ENCODE measurements around the gene CCDC33.

CCDC33 gene

DNA sequence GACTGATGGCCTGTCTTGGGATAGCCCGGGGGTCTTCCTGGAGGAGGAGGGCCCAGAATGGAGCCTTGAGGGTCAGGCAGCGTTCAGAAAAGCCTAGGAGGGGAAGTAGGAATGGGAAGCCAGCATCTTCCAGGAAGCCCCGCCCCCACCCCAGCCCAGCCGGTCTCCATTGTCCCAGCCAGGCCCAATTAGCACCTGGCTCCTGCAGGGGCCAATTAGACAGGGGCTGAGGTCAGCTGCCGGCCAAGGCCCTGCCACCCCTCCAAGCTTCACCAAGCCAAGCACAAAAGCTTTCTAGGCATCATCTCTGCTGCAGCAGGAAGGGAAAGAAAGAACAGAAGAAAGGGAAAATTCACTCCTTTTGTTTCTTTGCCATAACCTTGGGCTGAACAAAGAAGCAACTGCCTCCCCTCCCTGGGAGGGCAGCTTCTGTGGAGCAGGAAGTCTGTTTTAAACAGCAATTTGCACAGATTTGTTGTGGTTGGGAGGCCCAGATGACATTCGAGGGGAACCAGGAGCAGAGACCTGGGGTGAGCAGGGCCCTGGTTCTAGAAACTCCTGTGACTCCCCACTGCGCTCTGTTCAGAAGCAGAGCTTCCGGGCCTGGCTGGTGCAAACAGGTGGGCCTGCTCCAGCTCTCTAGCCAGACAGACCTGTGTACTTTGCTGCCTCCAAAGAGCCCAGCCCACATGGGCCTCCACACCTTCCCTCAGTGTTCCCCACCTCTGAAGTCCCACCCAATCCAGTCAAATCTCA is 83.6 kb downstream of the CCDC33 start:
- no peak for ATAC-seq
- TF ChIP-seq ZNF565 (CRISPR knock-in tag; conservative IDR thresholded peaks at IDR 0.05; ENCODE audit: low read depth) (no peak), ZNF70 (CRISPR knock-in tag; IDR thresholded peaks at IDR 0.05) (peak; percentile 55; the same call in 1 of the 2 replicates)

GRCh38 chr15:74320352-74321247 is 84.5 kb downstream of the CCDC33 start:
- peak; percentile 46 for ATAC-seq
- TF ChIP-seq ZNF70 (CRISPR knock-in tag; IDR thresholded peaks at IDR 0.05) = no peak
- no peak for TF ChIP-seq TOX (CRISPR knock-in tag; IDR thresholded peaks at IDR 0.05; ENCODE audit: borderline replicate concordance)
- TF ChIP-seq ZFP3 (CRISPR knock-in tag; IDR thresholded peaks at IDR 0.05) = no peak
- no peak for TF ChIP-seq CREB5 (CRISPR knock-in tag; IDR thresholded peaks at IDR 0.05; ENCODE audit: low read depth)
- TF ChIP-seq BACH2 (CRISPR knock-in tag; IDR thresholded peaks at IDR 0.05; ENCODE audit: borderline replicate concordance) = no peak
- TF ChIP-seq CSRNP3 (CRISPR knock-in tag; IDR thresholded peaks at IDR 0.05) = no peak
- no peak for TF ChIP-seq TCF4 (CRISPR knock-in tag; IDR thresholded peaks at IDR 0.05; ENCODE audit: borderline replicate concordance)
- TF ChIP-seq ESRRG (CRISPR knock-in tag; IDR thresholded peaks at IDR 0.05) = no peak
- no peak for TF ChIP-seq GLIS3 (CRISPR knock-in tag; IDR thresholded peaks at IDR 0.05)
- no peak for TF ChIP-seq SNAI2 (CRISPR knock-in tag; IDR thresholded peaks at IDR 0.05)
- TF ChIP-seq, protein P1, sequence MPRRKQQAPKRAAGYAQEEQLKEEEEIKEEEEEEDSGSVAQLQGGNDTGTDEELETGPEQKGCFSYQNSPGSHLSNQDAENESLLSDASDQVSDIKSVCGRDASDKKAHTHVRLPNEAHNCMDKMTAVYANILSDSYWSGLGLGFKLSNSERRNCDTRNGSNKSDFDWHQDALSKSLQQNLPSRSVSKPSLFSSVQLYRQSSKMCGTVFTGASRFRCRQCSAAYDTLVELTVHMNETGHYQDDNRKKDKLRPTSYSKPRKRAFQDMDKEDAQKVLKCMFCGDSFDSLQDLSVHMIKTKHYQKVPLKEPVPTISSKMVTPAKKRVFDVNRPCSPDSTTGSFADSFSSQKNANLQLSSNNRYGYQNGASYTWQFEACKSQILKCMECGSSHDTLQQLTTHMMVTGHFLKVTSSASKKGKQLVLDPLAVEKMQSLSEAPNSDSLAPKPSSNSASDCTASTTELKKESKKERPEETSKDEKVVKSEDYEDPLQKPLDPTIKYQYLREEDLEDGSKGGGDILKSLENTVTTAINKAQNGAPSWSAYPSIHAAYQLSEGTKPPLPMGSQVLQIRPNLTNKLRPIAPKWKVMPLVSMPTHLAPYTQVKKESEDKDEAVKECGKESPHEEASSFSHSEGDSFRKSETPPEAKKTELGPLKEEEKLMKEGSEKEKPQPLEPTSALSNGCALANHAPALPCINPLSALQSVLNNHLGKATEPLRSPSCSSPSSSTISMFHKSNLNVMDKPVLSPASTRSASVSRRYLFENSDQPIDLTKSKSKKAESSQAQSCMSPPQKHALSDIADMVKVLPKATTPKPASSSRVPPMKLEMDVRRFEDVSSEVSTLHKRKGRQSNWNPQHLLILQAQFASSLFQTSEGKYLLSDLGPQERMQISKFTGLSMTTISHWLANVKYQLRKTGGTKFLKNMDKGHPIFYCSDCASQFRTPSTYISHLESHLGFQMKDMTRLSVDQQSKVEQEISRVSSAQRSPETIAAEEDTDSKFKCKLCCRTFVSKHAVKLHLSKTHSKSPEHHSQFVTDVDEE (CRISPR knock-in tag; IDR thresholded peaks at IDR 0.05) = no peak

DNA sequence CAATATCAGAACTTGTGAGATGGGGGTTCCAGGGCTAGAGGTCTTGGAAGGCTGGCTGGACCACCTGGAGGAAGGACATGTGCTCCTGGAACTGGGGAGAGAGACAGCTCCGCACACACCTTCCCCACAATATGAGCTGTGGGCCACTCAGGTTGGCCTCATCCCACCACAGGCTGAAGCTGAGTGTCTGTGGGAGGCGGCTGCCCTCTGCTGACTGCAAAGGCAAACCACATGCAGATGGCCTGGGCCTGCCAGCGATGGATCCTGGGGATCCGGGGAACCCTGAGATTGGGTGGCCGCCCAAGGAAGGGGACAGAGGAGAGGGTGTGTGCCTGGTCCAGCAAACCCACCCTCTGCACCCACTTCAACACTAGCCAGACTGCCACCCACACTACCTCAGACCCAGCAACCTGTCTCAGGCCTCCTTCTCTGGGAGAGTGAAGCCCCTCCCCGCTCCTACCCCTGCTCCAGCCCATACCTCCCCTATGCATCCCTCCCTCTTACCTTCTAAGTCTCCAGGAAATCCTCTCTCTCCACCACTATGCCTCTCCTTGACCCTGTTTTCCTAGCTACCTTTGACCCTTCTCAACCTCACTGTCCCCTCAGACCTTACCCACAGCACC is 86.5 kb downstream of the CCDC33 start:
- ATAC-seq = peak; percentile 90
- no peak for TF ChIP-seq ZNF565 (CRISPR knock-in tag; conservative IDR thresholded peaks at IDR 0.05; ENCODE audit: low read depth)
- TF ChIP-seq, protein P2, sequence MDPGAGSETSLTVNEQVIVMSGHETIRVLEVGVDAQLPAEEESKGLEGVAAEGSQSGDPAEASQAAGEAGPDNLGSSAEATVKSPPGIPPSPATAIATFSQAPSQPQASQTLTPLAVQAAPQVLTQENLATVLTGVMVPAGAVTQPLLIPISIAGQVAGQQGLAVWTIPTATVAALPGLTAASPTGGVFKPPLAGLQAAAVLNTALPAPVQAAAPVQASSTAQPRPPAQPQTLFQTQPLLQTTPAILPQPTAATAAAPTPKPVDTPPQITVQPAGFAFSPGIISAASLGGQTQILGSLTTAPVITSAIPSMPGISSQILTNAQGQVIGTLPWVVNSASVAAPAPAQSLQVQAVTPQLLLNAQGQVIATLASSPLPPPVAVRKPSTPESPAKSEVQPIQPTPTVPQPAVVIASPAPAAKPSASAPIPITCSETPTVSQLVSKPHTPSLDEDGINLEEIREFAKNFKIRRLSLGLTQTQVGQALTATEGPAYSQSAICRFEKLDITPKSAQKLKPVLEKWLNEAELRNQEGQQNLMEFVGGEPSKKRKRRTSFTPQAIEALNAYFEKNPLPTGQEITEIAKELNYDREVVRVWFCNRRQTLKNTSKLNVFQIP (CRISPR knock-in tag; IDR thresholded peaks at IDR 0.05; ENCODE audit: borderline replicate concordance, low read depth) = no peak
- TF ChIP-seq ARNTL (CRISPR knock-in tag; IDR thresholded peaks at IDR 0.05; ENCODE audit: borderline replicate concordance, low read depth) = no peak
- TF ChIP-seq SNAI2 (CRISPR knock-in tag; IDR thresholded peaks at IDR 0.05) = no peak
- no peak for TF ChIP-seq ZNF8 (CRISPR knock-in tag; IDR thresholded peaks at IDR 0.05)
- no peak for TF ChIP-seq ESRRG (CRISPR knock-in tag; IDR thresholded peaks at IDR 0.05)
- no peak for TF ChIP-seq RARB (CRISPR knock-in tag; IDR thresholded peaks at IDR 0.05)
- no peak for TF ChIP-seq CSRNP3 (CRISPR knock-in tag; IDR thresholded peaks at IDR 0.05)
- no peak for TF ChIP-seq OSR1 (CRISPR knock-in tag; IDR thresholded peaks at IDR 0.05)
- no peak for TF ChIP-seq CREB5 (CRISPR knock-in tag; IDR thresholded peaks at IDR 0.05; ENCODE audit: low read depth)
- no peak for TF ChIP-seq GLIS3 (CRISPR knock-in tag; IDR thresholded peaks at IDR 0.05)

Measured in SK-N-SH treated with all-trans-retinoic acid at 6 μM for 48 hours (cell line).